Spinal cord (tissue), 10 donors: Measurements from ENCODE around the gene SEMA3E. TPM values are rescaled to one million over a fixed set of nuclear protein-coding genes. Genes with fewer than 3 reads are reported as not detected.

Experiments
- DNase-seq, 6 donors: peaks; one replicate each; pipeline versions ENCODE4 v3.0.0 to v3.0.0-alpha.2; 2013 to 2015; ENCODE audit warnings: low spot score in 6 of 6, low read depth in 4 of 6
- H3K27ac ChIP-seq: one replicate; pipeline ENCODE4 v1.5.1; 2013; ENCODE audit warnings: low read depth, low read length, control low read depth
- H3K27me3 ChIP-seq: one replicate; pipeline ENCODE4 v1.6.1; 2013; ENCODE audit warnings: low read length; ENCODE audit not compliant: control insufficient read depth, insufficient read depth
- H3K36me3 ChIP-seq: one replicate; pipeline ENCODE4 v1.6.1; 2013; ENCODE audit warnings: low read length; ENCODE audit not compliant: control insufficient read depth, insufficient read depth
- H3K4me1 ChIP-seq: one replicate; pipeline ENCODE4 v1.6.1; 2013; ENCODE audit warnings: low read length; ENCODE audit not compliant: control insufficient read depth, insufficient read depth
- H3K4me3 ChIP-seq: one replicate; pipeline ENCODE4 v1.5.1; 2013; ENCODE audit warnings: low read depth, low read length, control low read depth
- H3K9me3 ChIP-seq: one replicate; pipeline ENCODE4 v1.6.1; 2013; ENCODE audit warnings: low read length; ENCODE audit not compliant: control insufficient read depth, insufficient read depth
- WGBS: methylation state at CpG from one replicate; pipeline ENCODE4 v1.1.5; 2013; ENCODE audit warnings: missing lambda C conversion rate; ENCODE audit not compliant: insufficient coverage; 5-methylcytosine and 5-hydroxymethylcytosine counted together
- polyA plus RNA-seq, 2 donors: library from polyadenylated mRNA; unstranded; fragments of 120-200 nt; gene quantifications; one replicate each; pipeline ENCODE4 v1.2.1, GENCODE V29; 2013; ENCODE audit not compliant: insufficient read length in 2 of 2
- total RNA-seq, 2 donors: library from RNA; depleted of rRNA in 1 of 2; stranded (reverse); fragments of 120-200 nt in 1 of 2; fragments of >200 nt in 1 of 2; gene quantifications; one replicate each; pipeline versions ENCODE4 v1.2.3 to v1.2.4, GENCODE V29; 2013 to 2014
- donor health status: healthy.

SEMA3E gene
- total and polyA plus RNA-seq, 4 donors = 2.8 to 11.8 (median 7.1) TPM

- Histone ChIP-seq H3K4me3 (no peak overlapping the region), H3K9me3 (no peaks in the 10 kb centered on the region), H3K27ac (no peak overlapping the region), H3K27me3 (no peaks in the 10 kb centered on the region), H3K4me1 (peaks cover 3% of the 10 kb centered on the region), H3K36me3 (no peaks in the 10 kb centered on the region)
- peak in 1 of 6 donors; percentile 15 for DNase-seq
Observed at GRCh38 chr7:83643739-83644138, 5.2 kb downstream of the SEMA3E start.

- H3K27ac ChIP-seq = no peak overlapping the region
- H3K27me3 ChIP-seq = no peaks in the 10 kb centered on the region
- no peaks in the 10 kb centered on the region for H3K4me1 ChIP-seq
- H3K9me3 ChIP-seq = no peaks in the 10 kb centered on the region
- DNase-seq = no peak
- H3K36me3 ChIP-seq = no peaks in the 10 kb centered on the region
- H3K4me3 ChIP-seq = no peak overlapping the region
Observed at GRCh38 chr7:83643012-83643411, 5.9 kb downstream of the SEMA3E start.

- no peaks in the 10 kb centered on the region for H3K36me3 ChIP-seq
- no peak overlapping the region for H3K27ac ChIP-seq
- H3K4me3 ChIP-seq = no peak overlapping the region
- no peaks in the 10 kb centered on the region for H3K9me3 ChIP-seq
- no CpG with 5 or more reads among the region's 1 CpG for WGBS
- DNase-seq = no peak
- no peaks in the 10 kb centered on the region for H3K27me3 ChIP-seq
- H3K4me1 ChIP-seq = no peaks in the 10 kb centered on the region
Observed at GRCh38 chr7:83640731-83641537, 8.0 kb downstream of the SEMA3E start.

- Histone ChIP-seq H3K4me1 (no peaks in the 10 kb centered on the region), H3K4me3 (no peak overlapping the region), H3K27me3 (no peaks in the 10 kb centered on the region), H3K9me3 (no peaks in the 10 kb centered on the region), H3K36me3 (no peaks in the 10 kb centered on the region), H3K27ac (no peak overlapping the region)
- no CpG with 5 or more reads among the region's 1 CpG for WGBS
- DNase-seq = no peak
Observed at GRCh38 chr7:83640240-83640639, 8.7 kb downstream of the SEMA3E start.

DNA sequence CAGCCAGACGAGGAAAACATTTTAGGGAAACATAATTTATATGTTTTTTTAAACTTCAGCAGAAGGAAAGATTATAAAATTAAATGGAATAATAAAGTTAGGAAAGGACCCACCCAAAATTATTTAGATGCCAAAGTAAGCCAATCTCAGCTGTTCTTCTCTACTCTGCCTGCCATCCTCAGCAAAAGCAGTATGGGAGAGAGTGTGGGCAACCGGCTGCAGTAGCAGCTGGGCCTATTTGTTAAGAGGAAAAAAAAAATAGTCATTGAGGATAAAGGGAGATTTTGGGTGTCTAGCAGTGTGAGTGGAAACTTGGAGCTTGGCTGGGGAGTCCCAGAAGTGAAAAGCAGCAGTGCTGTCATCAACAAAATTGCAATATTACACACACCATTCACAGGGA is 15.4 kb downstream of the SEMA3E start:
- WGBS = no CpG with 5 or more reads among the region's 2 CpGs
- Histone ChIP-seq H3K4me1 (no peaks in the 10 kb centered on the region), H3K9me3 (no peaks in the 10 kb centered on the region), H3K27ac (no peak overlapping the region), H3K36me3 (no peaks in the 10 kb centered on the region), H3K4me3 (no peak overlapping the region), H3K27me3 (no peaks in the 10 kb centered on the region)
- DNase-seq = peak in 1 of 6 donors; percentile 17

- H3K27ac ChIP-seq = no peak overlapping the region
- H3K27me3 ChIP-seq = no peaks in the 10 kb centered on the region
- no peak for DNase-seq
- H3K36me3 ChIP-seq = no peaks in the 10 kb centered on the region
- no peaks in the 10 kb centered on the region for H3K4me1 ChIP-seq
- H3K4me3 ChIP-seq = no peak overlapping the region
- no peaks in the 10 kb centered on the region for H3K9me3 ChIP-seq
- 82% methylated on average over 9 of the region's 12 CpGs for WGBS
Observed at GRCh38 chr7:83629117-83629880, 19.6 kb downstream of the SEMA3E start.

- H3K4me1 ChIP-seq = no peaks in the 10 kb centered on the region
- no peaks in the 10 kb centered on the region for H3K9me3 ChIP-seq
- H3K27ac ChIP-seq = no peak overlapping the region
- DNase-seq = no peak
- H3K36me3 ChIP-seq = no peaks in the 10 kb centered on the region
- H3K4me3 ChIP-seq = no peak overlapping the region
- no peaks in the 10 kb centered on the region for H3K27me3 ChIP-seq
Observed at GRCh38 chr7:83617858-83618257, 31.1 kb downstream of the SEMA3E start.

- WGBS = no CpG with 5 or more reads among the region's 3 CpGs
- no peaks in the 10 kb centered on the region for H3K9me3 ChIP-seq
- H3K27ac ChIP-seq = no peak overlapping the region
- H3K36me3 ChIP-seq = no peaks in the 10 kb centered on the region
- H3K4me1 ChIP-seq = no peaks in the 10 kb centered on the region
- DNase-seq = peak in 1 of 6 donors; percentile 57
- no peaks in the 10 kb centered on the region for H3K27me3 ChIP-seq
- no peak overlapping the region for H3K4me3 ChIP-seq
Observed at GRCh38 chr7:83614112-83614511, 34.8 kb downstream of the SEMA3E start.

DNA sequence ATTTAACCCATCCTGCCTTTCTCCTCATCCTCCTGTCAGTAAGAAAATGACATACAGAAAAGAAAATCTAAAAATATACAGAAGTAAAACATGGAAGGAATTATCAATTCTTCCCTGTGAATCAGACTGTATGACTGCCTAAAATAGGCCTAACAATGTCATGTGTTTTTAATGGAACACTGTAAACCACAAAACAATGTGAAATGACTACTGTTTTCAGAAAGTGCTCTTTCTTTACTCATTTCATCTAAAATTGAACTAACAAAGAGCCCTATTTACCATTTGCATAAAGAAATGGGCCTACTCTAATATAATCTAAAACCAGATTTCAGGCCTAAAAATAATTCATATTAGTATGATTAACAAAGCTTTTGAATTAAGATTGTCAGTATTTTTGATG is 35.7 kb downstream of the SEMA3E start:
- Histone ChIP-seq H3K9me3 (no peaks in the 10 kb centered on the region), H3K4me1 (no peaks in the 10 kb centered on the region), H3K4me3 (no peak overlapping the region), H3K36me3 (no peaks in the 10 kb centered on the region), H3K27me3 (no peaks in the 10 kb centered on the region), H3K27ac (no peak overlapping the region)
- DNase-seq = no peak

- no peak for DNase-seq
- no peaks in the 10 kb centered on the region for H3K36me3 ChIP-seq
Observed at GRCh38 chr7:83611776-83612175, 37.2 kb downstream of the SEMA3E start.

More at GRCh38 chr7:83611776-83612175, 37.2 kb downstream of the SEMA3E start:
- Histone ChIP-seq H3K27ac (no peak overlapping the region), H3K27me3 (no peaks in the 10 kb centered on the region), H3K9me3 (no peaks in the 10 kb centered on the region), H3K4me3 (no peak overlapping the region), H3K4me1 (no peaks in the 10 kb centered on the region)
- WGBS = 94% methylated on average over 1 of the region's 1 CpG
